A549 (cell line): ENCODE data around the gene COQ7. TPM values are rescaled to one million over a fixed set of nuclear protein-coding genes. Genes with fewer than 3 reads are reported as not detected.

Experiments
- CBX2 ChIP-seq: fragments of 200-600 bp; sonication (generic); IDR thresholded peaks from 2 replicates; pipeline ENCODE4 v1.6.1; 2016; ENCODE audit warnings: low read depth, mild to moderate bottlenecking, borderline replicate concordance
- CBX8 ChIP-seq: fragments of 200-600 bp; sonication (generic); IDR thresholded peaks from 2 replicates; pipeline ENCODE4 v1.6.1; 2016
- CEBPB ChIP-seq, 2 experiments: fragments of >200 bp in 1 of 2; sonication (Bioruptor Twin) in 1 of 2; formaldehyde crosslinking in 1 of 2; IDR thresholded peaks; 2 replicates each; pipeline ENCODE4 v1.6.1; 2012 to 2016
- CHD2 ChIP-seq: fragments of 150-350 bp; IDR thresholded peaks from 2 replicates; pipeline ENCODE4 v1.6.1; 2014; ENCODE audit warnings: low read length; ENCODE audit not compliant: partially characterized antibody
- CHD4 ChIP-seq: fragments of 200-600 bp; sonication (generic); IDR thresholded peaks from 2 replicates; pipeline ENCODE4 v1.6.1; 2016; ENCODE audit warnings: antibody characterized with exemption, mild to moderate bottlenecking, borderline replicate concordance
- EHMT2 ChIP-seq: fragments of 200-600 bp; sonication (generic); IDR thresholded peaks from 2 replicates; pipeline ENCODE4 v1.6.1; 2016; ENCODE audit warnings: antibody characterized with exemption, low read depth, mild to moderate bottlenecking, moderate library complexity
- EP300 ChIP-seq, 2 experiments: fragments of >200 bp; sonication (Bioruptor Twin); formaldehyde crosslinking; IDR thresholded peaks; 2 replicates in 1 of 2; 3 replicates in 1 of 2; pipeline ENCODE4 v1.6.1; 2016 to 2017
- GATA3 ChIP-seq: IDR thresholded peaks from 2 replicates; pipeline ENCODE4 v1.6.1; 2012; ENCODE audit warnings: borderline replicate concordance
- HDAC2 ChIP-seq: fragments of 200-600 bp; sonication (generic); IDR thresholded peaks from 2 replicates; pipeline ENCODE4 v1.6.1; 2016
- HOXA7 ChIP-seq: fragments of 250-450 bp; sonication (Bioruptor Pico); IDR thresholded peaks from 2 replicates; pipeline ENCODE4 v1.5.0; 2020; ENCODE audit warnings: mild to moderate bottlenecking, moderate library complexity
- HOXB13 ChIP-seq: fragments of 250-450 bp; sonication (Bioruptor Pico); IDR thresholded peaks from 2 replicates; pipeline ENCODE4 v1.5.0; 2020; ENCODE audit warnings: low read depth, mild to moderate bottlenecking, moderate library complexity
- JUN ChIP-seq, 2 experiments: fragments of >200 bp; sonication (Bioruptor Twin); formaldehyde crosslinking; IDR thresholded peaks; 2 replicates in 1 of 2; 3 replicates in 1 of 2; pipeline ENCODE4 v1.6.1; 2016 to 2017
- KDM1A ChIP-seq: fragments of 200-600 bp; sonication (generic); IDR thresholded peaks from 2 replicates; pipeline ENCODE4 v1.6.1; 2016; ENCODE audit warnings: low read depth, mild to moderate bottlenecking
- KDM5A ChIP-seq: fragments of 200-600 bp; sonication (generic); IDR thresholded peaks from 2 replicates; pipeline ENCODE4 v1.6.1; 2016; ENCODE audit warnings: antibody characterized with exemption, mild to moderate bottlenecking
- MAFK ChIP-seq: fragments of 450-650 bp; IDR thresholded peaks from 2 replicates; pipeline ENCODE4 v1.6.1; 2014; ENCODE audit not compliant: partially characterized antibody
- MAZ ChIP-seq: fragments of 150-350 bp; IDR thresholded peaks from 2 replicates; pipeline ENCODE4 v1.6.1; 2014; ENCODE audit warnings: antibody characterized with exemption, low read depth, low read length, borderline replicate concordance
- NFE2L2 ChIP-seq: fragments of 150-350 bp; conservative IDR thresholded peaks from 2 replicates; pipeline ENCODE4 v1.6.1; 2014; ENCODE audit warnings: low read length
- NPAS2 ChIP-seq: fragments of 250-450 bp; sonication (Bioruptor Pico); IDR thresholded peaks from 2 replicates; pipeline ENCODE4 v1.8.0; 2022; ENCODE audit warnings: mild to moderate bottlenecking, moderate library complexity, borderline replicate concordance
- NR3C1 ChIP-seq: fragments of >200 bp; sonication (Bioruptor Twin); formaldehyde crosslinking; IDR thresholded peaks from 3 replicates; pipeline ENCODE4 v1.6.1; 2017
- PHF8 ChIP-seq: fragments of 200-600 bp; sonication (generic); IDR thresholded peaks from 2 replicates; pipeline ENCODE4 v1.6.1; 2016; ENCODE audit warnings: low read depth, mild to moderate bottlenecking, antibody characterized with exemption, moderate library complexity, borderline replicate concordance
- POLR2A ChIP-seq: IDR thresholded peaks from 2 replicates; pipeline ENCODE4 v1.6.1; 2012; ENCODE audit warnings: mild to moderate bottlenecking, low read length
- POLR2AphosphoS2 ChIP-seq: conservative IDR thresholded peaks from 2 replicates; pipeline ENCODE4 v1.6.1; 2012; ENCODE audit warnings: low read length, improper control_type of control experiment, inconsistent platforms
- RAD21 ChIP-seq, 2 experiments: fragments of >200 bp in 1 of 2; sonication (Bioruptor Twin) in 1 of 2; formaldehyde crosslinking in 1 of 2; IDR thresholded peaks in 1 of 2; conservative IDR thresholded peaks in 1 of 2; 2 replicates in 1 of 2; 3 replicates in 1 of 2; pipeline ENCODE4 v1.6.1; 2012 to 2018; ENCODE audit warnings: inconsistent platforms in 1 of 2
- RARB ChIP-seq: fragments of 250-450 bp; sonication (Bioruptor Pico); IDR thresholded peaks from 2 replicates; pipeline ENCODE4 v1.8.0; 2021; ENCODE audit warnings: mild to moderate bottlenecking, moderate library complexity
- RCOR1 ChIP-seq: fragments of 150-350 bp; IDR thresholded peaks from 2 replicates; pipeline ENCODE4 v1.6.1; 2014; ENCODE audit warnings: antibody characterized with exemption, low read length, low read depth
- REST ChIP-seq: fragments of 200-600 bp; sonication (generic); IDR thresholded peaks from 2 replicates; pipeline ENCODE4 v1.6.1; 2016; ENCODE audit warnings: antibody characterized with exemption, mild to moderate bottlenecking, moderate library complexity
- RNF2 ChIP-seq: fragments of 200-600 bp; sonication (generic); IDR thresholded peaks from 2 replicates; pipeline ENCODE4 v1.6.1; 2016; ENCODE audit warnings: low read depth, mild to moderate bottlenecking, antibody characterized with exemption, moderate library complexity, borderline replicate concordance
- SMC3 ChIP-seq: fragments of >200 bp; sonication (Bioruptor Twin); formaldehyde crosslinking; IDR thresholded peaks from 3 replicates; pipeline ENCODE4 v1.6.1; 2018; ENCODE audit warnings: inconsistent platforms
- TFCP2L1 ChIP-seq: fragments of 250-450 bp; sonication (Bioruptor Pico); IDR thresholded peaks from 2 replicates; pipeline ENCODE4 v1.5.0; 2021; ENCODE audit warnings: mild to moderate bottlenecking
- USF2 ChIP-seq: fragments of 450-650 bp; IDR thresholded peaks from 2 replicates; pipeline ENCODE4 v1.6.1; 2014; ENCODE audit warnings: antibody characterized with exemption
- ZC3H11A ChIP-seq: fragments of 450-650 bp; IDR thresholded peaks from 2 replicates; pipeline ENCODE4 v1.6.1; 2014; ENCODE audit warnings: antibody characterized with exemption, mild to moderate bottlenecking
- ZNF302 ChIP-seq: fragments of 250-450 bp; sonication (Bioruptor Pico); IDR thresholded peaks from 2 replicates; pipeline ENCODE4 v1.9.0; 2021; ENCODE audit warnings: inconsistent platforms, mild to moderate bottlenecking, moderate library complexity
- ZSCAN20 ChIP-seq: fragments of 250-450 bp; sonication (Bioruptor Pico); IDR thresholded peaks from 2 replicates; pipeline ENCODE4 v1.8.0; 2022; ENCODE audit warnings: mild to moderate bottlenecking, moderate library complexity
- polyA plus RNA-seq, 4 experiments: library from polyadenylated mRNA; depleted of rRNA in 3 of 4; stranded (reverse); fragments of >200 nt; fragmentation: RNase III in 1 of 4; extraction: RNeasy Plus Mini Kit Qiagen cat#74134 plus additional on column Dnase treatment in 1 of 4; gene quantifications; 2 replicates in 3 of 4; 3 replicates in 1 of 4; pipeline ENCODE4 v1.2.3, GENCODE V29; 2011 to 2017
- TF ChIP-seq, protein P1 (sequence below): fragments of >200 bp; sonication (Bioruptor Twin); formaldehyde crosslinking; IDR thresholded peaks from 3 replicates; pipeline ENCODE4 v1.6.1; 2016

The COQ7 gene
- polyA plus RNA-seq, 2 of the 4 experiments (the other 2 are of a cell fraction), result 16.3 to 23.8 TPM

- TF ChIP-seq PHF8, result 0 out of 2 replicates have a peak, but pooled peaks have one; percentile 12
- no peak for TF ChIP-seq RAD21 (conservative IDR thresholded peaks at IDR 0.05 in 1 of 2, IDR thresholded peaks at IDR 0.05 in 1 of 2)
- TF ChIP-seq ZC3H11A, result no peak
- peak; percentile 95 for TF ChIP-seq NPAS2 (CRISPR knock-in tag)
- no peak for TF ChIP-seq KDM5A
- no peak for TF ChIP-seq HDAC2
- TF ChIP-seq, protein P1, sequence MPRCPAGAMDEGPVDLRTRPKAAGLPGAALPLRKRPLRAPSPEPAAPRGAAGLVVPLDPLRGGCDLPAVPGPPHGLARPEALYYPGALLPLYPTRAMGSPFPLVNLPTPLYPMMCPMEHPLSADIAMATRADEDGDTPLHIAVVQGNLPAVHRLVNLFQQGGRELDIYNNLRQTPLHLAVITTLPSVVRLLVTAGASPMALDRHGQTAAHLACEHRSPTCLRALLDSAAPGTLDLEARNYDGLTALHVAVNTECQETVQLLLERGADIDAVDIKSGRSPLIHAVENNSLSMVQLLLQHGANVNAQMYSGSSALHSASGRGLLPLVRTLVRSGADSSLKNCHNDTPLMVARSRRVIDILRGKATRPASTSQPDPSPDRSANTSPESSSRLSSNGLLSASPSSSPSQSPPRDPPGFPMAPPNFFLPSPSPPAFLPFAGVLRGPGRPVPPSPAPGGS, result no peak
- TF ChIP-seq USF2, result peak; percentile 54; the same call in 1 of the 2 replicates
- no peak for TF ChIP-seq RCOR1
- TF ChIP-seq EHMT2, result no peak
- TF ChIP-seq CEBPB (IDR thresholded peaks at IDR 0.05), result no peak
- no peak for TF ChIP-seq ZSCAN20 (CRISPR knock-in tag)
- TF ChIP-seq NR3C1, result no peak
- TF ChIP-seq NFE2L2, result no peak
- TF ChIP-seq TFCP2L1 (CRISPR knock-in tag), result peak; percentile 87
- no peak for TF ChIP-seq GATA3
- TF ChIP-seq CBX8, result no peak
- no peak for TF ChIP-seq RARB (CRISPR knock-in tag)
- TF ChIP-seq POLR2AphosphoS2, result no peak
- no peak for TF ChIP-seq CBX2
- TF ChIP-seq ZNF302 (CRISPR knock-in tag), result peak; percentile 67; the same call in 1 of the 2 replicates
- TF ChIP-seq HOXB13 (CRISPR knock-in tag), result peak; percentile 89
- TF ChIP-seq MAZ, result no peak
- no peak; the same call in 1 of the 2 replicates for TF ChIP-seq HOXA7
- TF ChIP-seq JUN (IDR thresholded peaks at IDR 0.05), result no peak
- TF ChIP-seq SMC3, result no peak; the same call in 2 of the 3 replicates
- TF ChIP-seq KDM1A, result no peak
- TF ChIP-seq MAFK, result no peak
- TF ChIP-seq RNF2, result peak; percentile 81
- no peak for TF ChIP-seq CHD4
- no peak for TF ChIP-seq CHD2
- no peak for TF ChIP-seq REST
- TF ChIP-seq POLR2A, result no peak
- no peak for TF ChIP-seq EP300 (IDR thresholded peaks at IDR 0.05)
These were observed 47.1 kb downstream of the COQ7 start (continued) for GRCh38 chr16:19114359-19115147.
